HG03442 (cell line): Measurements from ENCODE around the gene C1orf87.
A peak's percentile ranks its signal among the peaks of the same experiment; 100 is the strongest.
"Not testable (repeated sequence)": the region's sequence is repeated elsewhere in the genome, so short reads cannot be mapped to it uniquely, and the experiment has no call there.

Experiments used
- ATAC-seq: cut with Tn5 transposase; IDR thresholded peaks from one replicate; pipeline ENCODE4 v1.9.1; 2021; ENCODE audit warnings: mild to moderate bottlenecking, moderate library complexity; ENCODE audit not compliant: unreplicated experiment

Gene C1orf87

DNA sequence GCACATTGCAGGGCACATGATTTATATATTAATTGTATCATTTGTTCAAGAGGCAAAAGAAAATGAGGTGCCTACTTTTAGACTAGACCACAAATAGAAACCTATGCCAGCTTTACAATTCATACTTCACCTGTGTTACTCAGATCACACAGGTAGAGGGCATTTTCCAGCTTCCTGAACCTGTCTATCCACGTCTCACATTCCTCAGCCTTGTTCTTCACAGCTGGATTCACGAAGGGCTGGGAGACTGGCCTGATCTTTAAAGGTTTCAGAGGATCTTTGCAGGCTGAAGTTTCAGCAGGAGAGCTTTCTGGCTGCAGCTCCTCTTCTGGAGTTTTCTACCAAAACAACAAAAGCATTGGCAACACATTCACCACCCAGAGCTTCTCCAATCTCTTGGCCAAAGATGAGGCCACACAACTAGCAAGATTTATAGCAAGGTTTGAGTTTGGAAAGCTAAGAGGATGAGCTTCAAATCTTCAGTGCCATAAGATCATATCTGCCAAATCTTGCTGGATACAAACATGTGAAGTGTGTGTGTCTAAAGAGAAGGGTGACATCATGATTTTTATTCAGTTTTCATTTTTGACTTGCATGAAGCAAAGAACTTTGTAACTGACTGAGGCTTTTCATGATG lies 76.0 kb downstream of the C1orf87 start:
- no peak for ATAC-seq

DNA sequence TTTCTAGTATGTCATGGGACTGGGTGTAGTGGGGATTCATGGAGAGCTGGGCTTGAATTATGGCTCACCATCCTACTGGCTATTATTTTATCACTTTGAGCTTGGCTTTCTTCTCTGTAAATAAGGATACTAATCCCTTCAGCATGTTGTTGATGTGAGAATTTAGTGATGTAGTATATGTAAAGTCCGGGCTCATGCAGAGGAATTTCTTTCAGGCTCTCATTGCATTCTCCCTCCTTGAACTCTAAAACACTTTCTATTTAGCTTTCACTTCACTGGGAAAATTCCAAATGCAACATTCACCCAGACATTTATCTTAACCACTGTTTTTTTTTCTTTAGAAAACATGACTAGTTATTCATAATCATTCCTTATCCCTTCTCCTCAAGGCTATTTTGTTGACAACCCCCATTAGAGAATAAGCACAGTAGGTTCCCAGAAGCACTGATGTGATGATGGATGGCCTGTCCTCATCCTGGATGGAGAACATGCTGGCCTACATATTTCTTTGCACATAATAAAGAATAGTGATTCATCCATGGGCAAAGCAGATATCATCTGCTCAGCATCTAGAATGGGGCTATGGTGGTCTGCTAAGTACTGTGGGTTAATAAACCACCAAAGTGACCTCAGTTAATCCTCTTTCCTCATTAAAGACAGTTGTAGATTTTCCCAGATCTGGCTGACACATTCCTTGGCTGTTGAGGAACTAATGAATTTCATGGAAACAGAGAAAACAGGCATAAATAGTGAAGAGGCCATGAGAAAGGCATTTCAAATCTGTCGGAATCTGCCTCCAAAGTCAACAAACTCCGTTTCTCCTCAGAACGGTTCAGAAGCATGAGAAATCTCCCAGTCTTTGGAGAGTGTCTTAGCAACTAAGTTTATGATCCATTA lies 79.0 kb downstream of the C1orf87 start:
- no peak for ATAC-seq

DNA sequence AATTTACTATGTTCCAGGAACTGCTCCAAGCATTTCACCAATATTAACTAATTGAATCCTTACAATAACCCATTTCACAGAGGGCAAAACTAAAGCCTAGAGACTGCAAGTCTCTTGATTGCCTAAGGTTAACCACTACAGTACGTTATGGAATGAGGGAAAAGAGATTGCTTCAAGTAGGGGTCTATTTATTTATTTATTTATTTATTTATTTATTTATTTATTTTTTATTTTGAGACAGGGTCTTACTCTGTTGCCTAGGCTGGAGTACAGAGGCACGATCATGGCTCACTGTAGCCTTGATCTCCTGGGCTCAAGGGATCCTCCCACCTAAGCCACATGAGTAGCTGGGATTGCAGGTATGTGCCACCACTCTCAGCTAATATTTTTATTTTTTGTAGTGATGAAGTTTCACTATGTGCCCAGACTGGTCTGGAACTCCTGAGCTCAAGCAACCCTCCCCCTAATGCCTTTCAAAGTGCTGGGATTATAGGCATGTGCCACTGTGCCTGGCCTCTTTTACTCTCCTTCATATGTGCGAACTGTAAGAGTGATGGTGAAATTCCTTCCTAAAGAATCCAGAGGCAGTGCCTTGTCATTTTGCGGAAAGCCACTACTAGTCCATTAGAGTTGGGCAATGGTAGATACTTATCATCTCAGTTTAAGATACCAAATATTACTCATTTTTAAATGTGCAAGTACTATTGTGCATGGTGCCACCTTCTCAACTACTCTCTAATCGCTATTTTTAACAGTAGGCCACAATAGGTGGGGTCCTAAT lies 81.3 kb downstream of the C1orf87 start:
- ATAC-seq, result no peak

DNA sequence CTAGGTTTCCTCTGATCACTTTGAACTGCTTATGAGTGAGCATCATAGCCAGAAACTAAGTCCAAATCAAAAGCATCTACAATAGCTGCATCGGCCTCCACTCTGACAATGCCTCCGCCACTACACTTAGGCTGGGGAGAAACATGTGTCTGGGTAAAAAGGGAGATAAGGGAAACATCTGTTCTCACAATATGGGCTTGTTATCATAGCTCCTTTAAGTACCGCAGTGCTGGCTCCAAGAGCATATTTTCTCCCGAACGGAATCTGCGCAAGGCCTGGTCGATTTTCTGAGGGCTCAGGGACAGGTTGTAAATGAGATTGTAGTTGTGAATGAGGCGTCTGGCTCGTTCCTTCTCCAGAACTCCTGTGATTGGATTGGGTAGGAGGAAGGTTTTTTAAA lies 83.1 kb downstream of the C1orf87 start:
- ATAC-seq, result no peak

DNA sequence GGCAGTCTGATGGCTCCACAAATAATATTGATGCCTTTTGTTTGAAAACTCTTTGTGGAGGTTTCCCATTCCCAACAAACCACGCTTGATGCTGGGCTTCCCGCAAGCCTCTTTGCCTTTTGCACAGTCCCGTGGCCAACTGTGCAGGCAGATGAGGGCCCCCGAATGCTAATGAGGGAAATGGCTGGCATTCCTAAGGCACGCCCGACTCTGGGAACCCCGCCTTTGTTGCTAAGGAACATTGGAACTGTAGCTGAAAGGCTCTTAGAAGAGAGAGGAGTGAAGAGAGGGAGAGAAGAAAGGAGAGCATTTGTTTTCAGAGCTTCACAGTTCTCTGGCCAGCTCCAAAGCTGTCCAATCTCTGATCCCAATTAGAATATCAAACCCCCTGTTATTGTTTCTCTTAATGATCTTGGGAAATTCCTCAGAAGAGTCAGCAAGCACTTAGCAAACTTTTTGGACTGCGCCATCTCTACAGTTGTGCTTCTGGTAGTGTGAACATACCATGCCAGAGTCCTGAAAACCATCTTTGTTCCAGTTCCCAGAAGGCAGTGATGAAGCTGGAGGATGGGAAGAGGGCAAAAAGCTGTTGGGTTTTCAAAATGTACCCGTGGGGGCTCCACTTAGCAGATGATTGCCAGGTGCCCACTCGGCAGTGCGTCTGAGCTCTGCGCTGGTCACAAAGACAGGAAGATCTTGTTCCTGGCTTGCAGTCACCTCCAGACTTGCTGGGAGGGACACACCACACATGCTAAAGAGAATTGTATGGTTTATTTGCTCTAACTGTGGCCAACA lies 86.9 kb downstream of the C1orf87 start:
- no peak for ATAC-seq

DNA sequence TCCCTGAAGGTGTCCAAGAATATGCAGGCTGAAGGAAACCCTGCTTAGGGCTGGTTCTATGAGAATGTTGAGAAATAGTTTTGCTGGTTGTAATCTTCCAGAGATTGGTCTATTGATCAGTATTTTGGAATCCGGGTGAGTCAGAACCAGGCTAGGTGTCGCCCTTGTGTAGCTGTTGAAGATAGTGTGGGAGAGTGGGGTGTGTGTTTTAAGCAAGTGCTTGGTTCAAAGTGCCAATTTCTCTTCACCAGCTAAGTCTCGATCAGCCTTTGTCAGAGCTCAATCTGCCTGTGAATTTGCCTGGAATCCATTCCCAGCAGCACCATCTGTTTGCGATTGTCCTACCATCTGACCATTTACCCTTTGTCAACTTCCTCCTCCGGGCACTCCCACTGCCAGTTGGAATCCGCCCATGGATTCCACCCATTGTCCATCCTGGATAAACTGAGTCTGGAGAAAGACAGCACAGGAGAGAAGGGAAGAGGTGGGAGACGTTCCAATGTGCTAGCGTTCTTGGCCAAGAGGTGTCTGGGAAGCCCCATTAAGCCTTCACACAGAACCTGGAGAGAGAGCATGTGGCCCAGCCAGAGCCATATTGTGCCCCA lies 87.6 kb downstream of the C1orf87 start:
- no peak for ATAC-seq

DNA sequence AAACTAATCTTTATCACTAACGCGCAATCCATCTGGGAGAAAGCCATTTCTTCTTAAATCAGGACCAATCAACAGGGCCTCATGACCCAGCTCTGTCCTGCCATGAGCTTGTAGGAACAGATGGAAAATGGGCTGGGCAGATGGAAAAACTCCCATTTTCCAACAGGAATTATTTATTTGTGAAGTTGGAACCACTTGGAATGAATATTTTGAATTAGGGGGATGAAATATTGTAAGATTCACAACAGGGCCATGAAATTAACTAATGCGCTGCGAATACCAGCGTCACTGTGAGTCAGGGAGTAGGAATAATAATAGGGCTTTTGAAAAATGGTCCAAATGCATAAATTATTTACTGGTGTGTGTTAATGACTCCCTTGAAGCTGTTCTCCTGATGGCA lies 93.9 kb downstream of the C1orf87 start:
- no peak for ATAC-seq

DNA sequence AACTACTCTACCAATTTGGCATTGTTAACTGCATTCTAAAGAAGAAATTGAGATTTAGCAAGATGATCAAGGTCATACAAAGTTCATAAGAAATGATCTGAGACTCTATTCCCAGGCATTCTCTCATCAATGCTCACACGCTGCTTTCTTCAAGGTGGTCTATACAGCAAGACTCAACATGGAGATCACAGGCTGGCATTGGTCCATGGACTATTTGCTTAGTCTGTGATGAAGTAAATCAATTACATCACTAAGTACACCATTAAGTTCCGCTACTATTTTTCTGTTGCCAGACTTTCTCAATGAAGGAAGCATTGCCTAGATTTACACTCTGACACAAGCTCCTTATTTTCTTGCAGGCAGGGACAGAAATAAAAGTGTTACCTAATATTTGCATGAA lies 95.1 kb downstream of the C1orf87 start:
- ATAC-seq, result no peak

DNA sequence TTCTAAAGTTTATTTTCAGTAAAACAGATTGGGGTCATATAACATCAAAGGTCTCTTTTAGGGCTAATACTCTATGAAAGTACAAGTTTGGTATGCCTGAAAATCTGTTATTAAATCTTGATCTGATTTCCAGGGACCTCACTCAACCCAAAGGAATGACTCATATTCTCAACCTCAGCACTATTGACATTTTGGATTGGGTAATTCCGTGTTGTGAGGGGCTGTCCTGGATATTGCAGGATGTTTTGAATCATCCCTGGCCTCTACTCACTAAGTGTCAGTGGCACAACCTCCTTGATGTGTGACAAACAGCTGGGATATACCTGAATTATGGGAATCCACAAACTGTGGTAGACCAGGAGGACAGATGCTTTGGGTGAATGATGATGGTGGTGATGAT lies 95.5 kb downstream of the C1orf87 start:
- ATAC-seq, result no peak

DNA sequence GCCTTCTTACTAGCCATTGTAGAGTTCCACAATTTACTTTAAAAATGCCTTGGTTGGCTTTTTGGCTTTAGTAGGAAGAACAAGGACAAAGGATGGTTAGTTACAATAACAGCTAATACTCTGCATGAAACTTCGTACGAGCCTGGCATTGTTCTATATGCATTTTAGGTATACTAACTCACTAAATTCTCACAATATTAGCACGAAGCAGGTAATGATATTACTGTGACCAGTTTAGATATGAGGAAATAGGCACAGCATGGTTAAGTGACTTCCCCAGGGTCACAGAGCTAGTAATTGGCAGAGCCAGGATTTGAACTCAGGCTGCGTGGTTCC lies 96.5 kb downstream of the C1orf87 start:
- no peak for ATAC-seq

DNA sequence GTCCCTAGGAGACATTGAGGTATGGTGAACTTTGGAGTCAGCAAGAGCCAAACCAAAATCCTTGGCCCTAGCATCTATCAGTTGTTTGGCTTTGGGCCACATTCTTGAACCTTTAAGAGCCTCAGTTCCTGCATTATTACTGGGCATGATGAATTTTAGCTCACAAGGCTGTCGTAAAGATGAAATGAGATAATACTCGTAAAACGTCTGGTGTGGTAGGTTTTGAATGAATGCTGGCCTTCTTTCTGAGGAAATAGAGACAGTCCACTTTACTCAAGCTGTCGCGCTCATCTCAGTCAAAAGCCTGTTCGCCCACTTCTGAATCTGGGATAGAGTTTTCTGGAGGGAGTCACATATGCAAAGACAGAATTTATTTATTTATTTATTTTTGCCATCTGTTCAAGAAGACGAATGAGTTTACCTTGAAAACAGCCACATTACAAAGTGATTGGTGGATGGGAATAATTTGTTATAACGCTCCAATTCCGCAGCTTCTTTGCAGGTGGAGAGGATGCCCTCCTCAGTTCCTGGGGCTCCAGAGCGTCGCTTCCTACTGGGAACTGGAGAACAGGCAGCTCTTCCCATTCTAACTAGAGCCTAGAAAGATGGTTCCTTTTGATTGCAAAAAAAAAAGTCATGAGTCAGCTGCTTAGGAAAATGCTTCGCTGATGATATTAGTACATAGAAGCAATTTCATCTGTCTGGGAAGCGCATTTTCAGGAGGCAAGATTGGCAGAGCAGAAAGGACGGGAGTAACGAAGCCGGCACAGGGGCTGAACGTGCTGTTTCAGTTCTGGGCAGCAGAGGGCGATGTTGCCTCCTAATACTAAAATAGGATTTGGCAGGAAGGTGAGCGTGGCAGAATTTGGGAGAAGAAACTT lies 97.1 kb downstream of the C1orf87 start:
- ATAC-seq, result peak; percentile 69

DNA sequence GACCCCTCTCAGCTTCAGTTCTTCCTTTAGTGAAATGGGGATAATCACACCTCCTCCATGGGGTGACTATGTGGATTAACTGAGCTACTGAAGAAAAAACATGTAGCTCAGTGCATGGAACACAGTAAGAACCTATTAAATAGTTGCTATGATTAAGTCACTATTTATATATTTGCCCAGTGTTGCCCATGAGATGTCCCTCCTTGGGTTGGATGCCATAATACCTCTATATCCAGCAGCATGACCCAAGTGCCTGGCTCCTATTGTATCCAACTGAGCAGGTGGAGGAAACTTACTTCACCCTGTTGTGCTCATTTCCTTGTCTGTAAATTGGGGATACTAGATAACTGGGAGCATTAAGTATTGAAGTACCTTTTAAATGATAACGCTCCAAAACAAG lies 99.9 kb downstream of the C1orf87 start:
- ATAC-seq, result no peak

DNA sequence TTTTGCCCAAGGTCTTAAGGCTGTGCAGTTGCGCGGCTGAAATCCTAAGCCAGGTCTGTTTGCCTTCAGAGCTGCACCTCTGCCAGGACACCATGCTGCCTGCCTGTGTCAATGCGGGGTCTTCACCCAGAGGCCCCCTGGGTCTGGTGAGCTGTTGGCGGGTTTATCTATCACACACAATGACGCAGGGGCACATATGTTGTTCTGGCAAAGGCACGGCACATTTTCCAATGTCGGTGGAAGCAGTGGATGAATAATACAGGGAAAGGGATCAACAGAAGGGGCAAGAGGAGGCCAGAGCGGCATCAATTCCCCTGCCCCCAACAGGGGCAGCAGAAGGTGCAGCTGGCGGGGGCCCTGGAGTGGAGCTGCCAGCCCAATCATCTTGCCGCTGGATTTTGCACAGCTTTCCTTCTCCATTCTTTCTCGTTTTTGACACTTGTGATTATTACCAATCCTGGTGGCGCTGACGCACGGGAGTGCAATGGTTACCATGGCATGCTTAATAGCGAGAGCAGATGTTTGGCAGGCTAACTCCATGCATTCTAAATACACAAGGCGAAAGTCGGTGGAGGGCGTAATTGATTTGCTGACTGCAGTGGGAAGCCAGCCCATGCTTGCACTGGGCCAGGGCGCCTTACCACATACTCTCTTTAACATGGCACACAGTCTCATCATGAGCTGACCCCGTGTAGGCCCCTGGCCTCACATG lies 101.2 kb downstream of the C1orf87 start:
- no peak for ATAC-seq

DNA sequence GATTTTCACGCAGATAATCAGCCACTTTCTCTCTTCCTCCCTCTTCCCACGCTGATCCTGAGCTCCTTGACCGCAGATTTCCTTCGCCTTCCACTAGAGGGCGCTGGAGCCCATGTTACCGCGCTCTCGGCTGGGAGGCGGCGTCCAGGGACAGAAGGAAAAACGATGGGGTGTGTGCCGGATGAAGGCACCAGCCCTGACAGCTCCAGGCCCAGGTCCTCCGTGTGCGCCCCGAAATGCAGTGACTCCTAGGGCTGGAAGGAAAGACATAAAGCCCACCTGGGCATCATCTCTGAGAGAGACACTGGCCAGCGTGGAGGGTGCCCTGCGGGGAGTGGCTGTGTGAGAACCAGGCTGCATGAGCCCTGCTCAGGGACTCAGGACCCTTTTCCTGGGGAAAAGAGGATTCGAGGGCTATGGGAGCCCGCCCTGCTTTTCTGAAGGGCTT lies 102.1 kb downstream of the C1orf87 start:
- ATAC-seq, result peak; percentile 83

DNA sequence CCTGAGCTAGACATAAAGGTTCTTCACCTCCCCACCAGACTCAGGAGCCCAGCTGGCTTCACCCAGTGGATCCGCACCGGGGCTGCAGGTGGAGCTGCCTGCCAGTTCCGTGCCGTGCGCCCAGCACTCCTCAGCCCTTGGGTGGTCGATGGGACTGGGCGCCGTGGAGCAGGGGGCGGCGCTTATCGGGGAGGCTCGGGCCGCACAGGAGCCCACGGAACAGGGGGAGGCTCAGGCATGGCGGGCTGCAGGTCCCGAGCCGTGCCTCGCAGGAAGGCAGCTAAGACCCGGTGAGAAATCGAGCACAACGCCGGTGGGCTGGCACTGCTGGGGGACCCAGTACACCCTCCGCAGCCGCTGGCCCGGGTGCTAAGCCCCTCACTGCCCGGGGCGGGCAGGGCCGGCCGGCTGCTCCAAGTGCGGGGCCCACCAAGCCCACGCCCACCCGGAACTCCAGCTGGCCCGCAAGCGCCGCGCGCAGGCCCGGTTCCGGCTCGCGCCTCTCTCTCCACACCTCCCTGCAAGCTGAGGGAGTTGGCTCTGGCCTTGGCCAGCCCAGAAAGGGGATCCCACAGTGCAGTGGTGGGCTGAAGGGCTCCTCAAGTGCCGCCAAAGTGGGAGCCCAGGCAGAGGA lies 103.9 kb downstream of the C1orf87 start:
- ATAC-seq, result not testable (repeated sequence)

DNA sequence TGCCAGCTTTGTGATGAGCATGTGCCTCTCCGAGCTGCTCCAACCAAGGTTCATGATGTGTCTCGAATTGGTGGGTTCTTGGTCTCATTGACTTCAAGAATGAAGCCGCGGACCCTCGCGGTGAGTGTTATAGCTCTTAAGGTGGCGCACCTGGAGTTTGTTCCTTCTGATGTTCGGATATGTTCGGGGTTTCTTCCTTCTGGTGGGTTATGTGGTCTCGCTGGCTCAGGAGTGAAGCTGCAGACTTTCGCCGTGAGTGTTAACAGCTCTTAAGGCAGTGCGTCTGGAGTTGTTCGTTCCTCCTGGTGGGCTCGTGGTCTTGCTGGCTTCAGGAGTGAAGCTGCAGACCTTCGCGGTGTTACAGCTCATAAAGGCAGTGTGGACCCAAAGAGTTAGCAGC lies 104.8 kb downstream of the C1orf87 start:
- not testable (repeated sequence) for ATAC-seq

DNA sequence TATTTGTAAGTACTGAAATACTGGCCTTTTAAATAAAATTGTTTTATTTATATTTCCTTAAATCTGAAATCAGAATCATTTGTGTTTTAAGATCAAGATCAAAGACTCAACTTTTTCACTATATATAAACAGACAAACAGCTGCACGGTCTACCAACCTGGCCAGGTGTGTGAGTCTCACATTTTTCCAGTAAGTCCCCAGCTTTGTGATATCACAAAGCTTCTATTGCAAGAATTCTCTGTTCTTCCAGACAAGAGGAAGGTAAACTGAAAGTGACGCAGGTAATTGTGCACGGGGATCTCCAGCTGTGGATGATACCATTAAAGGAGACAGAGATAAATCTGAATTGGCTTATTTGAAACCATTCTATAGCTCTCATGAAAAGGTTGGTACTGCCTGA lies 105.8 kb downstream of the C1orf87 start:
- no peak for ATAC-seq

DNA sequence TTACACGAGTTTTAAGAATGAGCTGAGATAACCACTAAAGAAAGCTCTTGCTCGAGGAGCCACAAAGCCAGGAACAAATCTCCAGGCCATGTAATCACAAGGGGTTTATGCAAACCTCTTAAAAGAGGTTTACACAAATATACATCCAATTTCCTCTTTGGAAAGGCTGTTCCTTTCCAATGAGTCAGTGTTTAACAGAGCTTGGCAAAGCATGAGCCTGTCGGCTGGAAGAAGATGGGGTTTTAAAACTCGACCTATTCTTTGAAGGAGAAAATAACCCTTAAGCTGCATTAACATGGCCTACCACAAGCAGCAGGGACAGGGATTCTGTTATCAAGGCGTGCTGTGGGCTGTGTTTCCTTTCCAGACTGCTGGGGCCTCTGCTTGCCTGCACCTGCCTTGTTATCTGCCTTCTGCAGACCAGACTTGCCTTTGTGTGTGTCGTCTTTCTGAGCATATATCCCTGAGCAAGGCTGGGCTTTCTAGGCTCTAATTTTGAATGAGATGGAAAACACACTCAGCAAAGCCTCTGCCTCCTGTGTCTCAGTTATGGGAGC lies 106.4 kb downstream of the C1orf87 start:
- no peak for ATAC-seq
